IMR-90 (cell line): ENCODE data around the gene DENND5A. TPM values are rescaled to one million over a fixed set of nuclear protein-coding genes. Genes with fewer than 3 reads are reported as not detected.

Source experiments
- ATAC-seq: fragments of 200-7000 bp; cut with Tn5 transposase; 2 replicates; pipeline ENCODE4 v1.9.1; 2020; ENCODE audit warnings: low read depth, mild to moderate bottlenecking, moderate library complexity
- BruUV-seq: library from RNA; stranded (reverse); fragments of 400-500 nt; replicated peaks from 2 replicates; lab custom pipeline; 2021; lab: Mats Ljungman, UMichigan
- CTCF ChIA-PET: fragments of 300-600 bp; formaldehyde crosslinking; extraction: SDS; loops from one replicate; lab custom pipeline; 2021; ENCODE audit warnings: antibody characterized with exemption; lab: Yijun Ruan, JAX
- POLR2A ChIA-PET: fragments of 300-600 bp; sonication (Branson Sonifier 250); formaldehyde crosslinking; loops from one replicate; lab custom pipeline; 2022; ENCODE audit warnings: antibody characterized with exemption; ENCODE audit not compliant: unreplicated experiment; lab: Charles Lee
- DNase-seq: peaks from one replicate; pipeline ENCODE4 v3.0.0; 2013
- H2AFZ ChIP-seq: replicated peaks from 2 replicates; pipeline ENCODE3; 2013; ENCODE audit warnings: low read length, mild to moderate bottlenecking; ENCODE audit not compliant: poor library complexity
- H2AK5ac ChIP-seq: 2 replicates; pipeline ENCODE4 v1.6.1; 2013; ENCODE audit warnings: low read depth, low read length, inconsistent platforms
- H2AK9ac ChIP-seq: replicated peaks from 2 replicates; pipeline ENCODE3; 2013; ENCODE audit warnings: mild to moderate bottlenecking, low read depth, low read length, moderate library complexity; ENCODE audit not compliant: poor library complexity
- H2BK120ac ChIP-seq: 2 replicates; pipeline ENCODE4 v1.6.1; 2013; ENCODE audit warnings: low read depth, low read length, inconsistent platforms
- H2BK15ac ChIP-seq: 3 replicates; pipeline ENCODE4 v1.6.1; 2013; ENCODE audit warnings: low read depth, low read length, inconsistent platforms
- H2BK20ac ChIP-seq: 2 replicates; pipeline ENCODE4 v1.6.1; 2013; ENCODE audit warnings: low read depth, mild to moderate bottlenecking, inconsistent platforms, low read length, moderate library complexity
- H2BK5ac ChIP-seq: 2 replicates; pipeline ENCODE4 v1.6.1; 2013; ENCODE audit warnings: mild to moderate bottlenecking, low read depth, low read length, inconsistent platforms; ENCODE audit not compliant: poor library complexity, severe bottlenecking
- H3K14ac ChIP-seq: replicated peaks from 2 replicates; pipeline ENCODE4 v1.6.1; 2013; ENCODE audit warnings: low read depth, low read length, inconsistent platforms
- H3K18ac ChIP-seq: 2 replicates; pipeline ENCODE4 v1.6.1; 2013; ENCODE audit warnings: low read depth, low read length, control low read depth
- H3K23ac ChIP-seq: 2 replicates; pipeline ENCODE4 v1.6.1; 2013; ENCODE audit warnings: low read depth, low read length, inconsistent platforms
- H3K27ac ChIP-seq: 2 replicates; pipeline ENCODE4 v1.5.1; 2013; ENCODE audit warnings: mild to moderate bottlenecking, control low read depth, low read length; ENCODE audit not compliant: insufficient read depth
- H3K27me3 ChIP-seq: 2 replicates; pipeline ENCODE4 v1.6.1; 2013; ENCODE audit warnings: low read length; ENCODE audit not compliant: control insufficient read depth, insufficient read depth
- H3K36me3 ChIP-seq: 2 replicates; pipeline ENCODE4 v1.6.1; 2013; ENCODE audit warnings: low read length, mixed read lengths; ENCODE audit not compliant: control insufficient read depth, insufficient read depth
- H3K4ac ChIP-seq: 2 replicates; pipeline ENCODE4 v1.6.1; 2013; ENCODE audit warnings: low read depth, low read length, inconsistent platforms
- H3K4me1 ChIP-seq: 2 replicates; pipeline ENCODE4 v1.6.1; 2013; ENCODE audit warnings: low read length, mixed read lengths; ENCODE audit not compliant: control insufficient read depth, insufficient read depth
- H3K4me2 ChIP-seq: 2 replicates; pipeline ENCODE4 v1.6.1; 2013; ENCODE audit warnings: low read depth, mild to moderate bottlenecking, control low read depth, low read length, moderate library complexity
- H3K4me3 ChIP-seq: 2 replicates; pipeline ENCODE4 v1.5.1; 2013; ENCODE audit warnings: low read depth, mild to moderate bottlenecking, control low read depth, low read length, moderate library complexity; ENCODE audit not compliant: insufficient read depth
- H3K56ac ChIP-seq: 2 replicates; pipeline ENCODE4 v1.6.1; 2013; ENCODE audit warnings: low read length, inconsistent platforms; ENCODE audit not compliant: insufficient read depth; ENCODE audit errors: extremely low read depth
- H3K79me1 ChIP-seq, 2 experiments: 2 replicates each; pipeline ENCODE4 v1.6.1; 2013; ENCODE audit warnings: low read length in 2 of 2, inconsistent platforms in 1 of 2, low read depth in 1 of 2
- H3K9ac ChIP-seq: 2 replicates; pipeline ENCODE4 v1.6.1; 2013; ENCODE audit warnings: low read depth, low read length, control low read depth
- H3K9me1 ChIP-seq: 2 replicates; pipeline ENCODE4 v1.6.1; 2013; ENCODE audit warnings: low read length, inconsistent platforms; ENCODE audit not compliant: insufficient read depth
- H3K9me3 ChIP-seq: 2 replicates; pipeline ENCODE4 v1.6.1; 2013; ENCODE audit warnings: low read length; ENCODE audit not compliant: control insufficient read depth, insufficient read depth
- H4K20me1 ChIP-seq: 2 replicates; pipeline ENCODE4 v1.6.1; 2013; ENCODE audit warnings: low read length, inconsistent platforms; ENCODE audit not compliant: insufficient read depth
- H4K5ac ChIP-seq: 2 replicates; pipeline ENCODE4 v1.6.1; 2013; ENCODE audit warnings: mild to moderate bottlenecking, low read depth, low read length, control low read depth
- H4K8ac ChIP-seq, 2 experiments: 2 replicates each; pipeline ENCODE4 v1.6.1; 2013; ENCODE audit warnings: low read depth in 2 of 2, low read length in 2 of 2, control low read depth in 1 of 2, inconsistent platforms in 1 of 2
- H4K91ac ChIP-seq: 2 replicates; pipeline ENCODE4 v1.6.1; 2013; ENCODE audit warnings: low read depth, low read length, inconsistent platforms; ENCODE audit not compliant: insufficient read depth
- BHLHE40 ChIP-seq: fragments of 150-350 bp; IDR thresholded peaks from 2 replicates; pipeline ENCODE4 v1.6.1; 2016; ENCODE audit warnings: mild to moderate bottlenecking, low read depth, low read length
- CEBPB ChIP-seq: IDR thresholded peaks from 2 replicates; pipeline ENCODE4 v1.6.1; 2012; ENCODE audit warnings: low read depth, low read length, improper control_type of control experiment
- CHD1 ChIP-seq: IDR thresholded peaks from 2 replicates; pipeline ENCODE4 v1.6.1; 2012; ENCODE audit warnings: low read depth, low read length, improper control_type of control experiment
- ELK1 ChIP-seq: fragments of 150-350 bp; IDR thresholded peaks from 2 replicates; pipeline ENCODE4 v1.6.1; 2016; ENCODE audit warnings: low read depth, mild to moderate bottlenecking, low read length, moderate library complexity, borderline replicate concordance
- FOS ChIP-seq: fragments of 150-350 bp; IDR thresholded peaks from 2 replicates; pipeline ENCODE4 v1.6.1; 2016; ENCODE audit warnings: low read depth, low read length
- MAFK ChIP-seq: IDR thresholded peaks from 2 replicates; pipeline ENCODE4 v1.6.1; 2012; ENCODE audit warnings: low read depth, low read length, improper control_type of control experiment
- MAZ ChIP-seq: IDR thresholded peaks from 2 replicates; pipeline ENCODE4 v1.6.1; 2012; ENCODE audit warnings: low read depth, mild to moderate bottlenecking, low read length, improper control_type of control experiment, moderate library complexity, borderline replicate concordance
- NFE2L2 ChIP-seq: fragments of 150-350 bp; IDR thresholded peaks from 2 replicates; pipeline ENCODE4 v1.6.1; 2016; ENCODE audit warnings: low read depth, mild to moderate bottlenecking, low read length
- POLR2A ChIP-seq: IDR thresholded peaks from 2 replicates; pipeline ENCODE4 v1.6.1; 2012; ENCODE audit warnings: mild to moderate bottlenecking, low read depth, low read length
- RAD21 ChIP-seq: IDR thresholded peaks from 2 replicates; pipeline ENCODE4 v1.6.1; 2012; ENCODE audit warnings: low read length, improper control_type of control experiment
- RCOR1 ChIP-seq: IDR thresholded peaks from 2 replicates; pipeline ENCODE4 v1.6.1; 2012; ENCODE audit warnings: mild to moderate bottlenecking, low read length, improper control_type of control experiment; ENCODE audit not compliant: insufficient replicate concordance
- RFX5 ChIP-seq: IDR thresholded peaks from 2 replicates; pipeline ENCODE4 v1.8.0; 2012; ENCODE audit warnings: low read depth, mild to moderate bottlenecking, low read length, moderate library complexity
- SMC3 ChIP-seq: fragments of 150-350 bp; IDR thresholded peaks from 2 replicates; pipeline ENCODE4 v1.6.1; 2016; ENCODE audit warnings: low read depth, mild to moderate bottlenecking, antibody characterized with exemption, low read length, moderate library complexity
- USF2 ChIP-seq: fragments of 150-350 bp; IDR thresholded peaks from 2 replicates; pipeline ENCODE4 v1.6.1; 2017; ENCODE audit warnings: mild to moderate bottlenecking, antibody characterized with exemption, low read length, low read depth
- WGBS, 2 experiments: methylation state at CpG; one replicate each; pipeline versions ENCODE4 v1.1.5 to v1.1.7; 2013; ENCODE audit warnings: missing lambda C conversion rate in 2 of 2; ENCODE audit not compliant: insufficient read length in 1 of 2; ENCODE audit errors: extremely low coverage in 2 of 2; 5-methylcytosine and 5-hydroxymethylcytosine counted together
- dilution Hi-C: fragments of 300-500 bp; cut with HindIII; formaldehyde crosslinking; loops from one replicate; pipeline ENCODE4 v1.14.3; 2018; ENCODE audit warnings: low sequenced_read_pairs; ENCODE audit not compliant: unreplicated experiment
- in situ Hi-C: fragments of 300-500 bp; cut with MboI; formaldehyde crosslinking; loops from 3 replicates; pipeline ENCODE4 v1.14.3; 2019; ENCODE audit warnings: low sequenced_read_pairs, inconsistent platforms, mixed read lengths
- intact Hi-C: fragments of 100-400 bp; cut with micrococcal nuclease; formaldehyde crosslinking; loops from 2 replicates; pipeline ENCODE4 v1.10.0; 2022
- polyA plus RNA-seq, 3 experiments: library from polyadenylated mRNA; depleted of rRNA; stranded (reverse); fragments of >200 nt; gene quantifications; 2 replicates each; pipeline ENCODE4 v1.2.3, GENCODE V29; 2012; ENCODE audit warnings: low replicate concordance in 1 of 3
- total RNA-seq: library from RNA; depleted of rRNA; stranded (reverse); fragments of >200 nt; gene quantifications from 2 replicates; pipeline ENCODE4 v1.2.3, GENCODE V29; 2012
- TF ChIP-seq, protein P1 (sequence below): conservative IDR thresholded peaks from 2 replicates; pipeline ENCODE4 v1.5.1; 2012; ENCODE audit warnings: mild to moderate bottlenecking, low read depth, low read length, improper control_type of control experiment

Gene DENND5A
- total and polyA plus RNA-seq, 2 of the 4 experiments (the other 2 are of a cell fraction), result 179 to 192 TPM

DNA sequence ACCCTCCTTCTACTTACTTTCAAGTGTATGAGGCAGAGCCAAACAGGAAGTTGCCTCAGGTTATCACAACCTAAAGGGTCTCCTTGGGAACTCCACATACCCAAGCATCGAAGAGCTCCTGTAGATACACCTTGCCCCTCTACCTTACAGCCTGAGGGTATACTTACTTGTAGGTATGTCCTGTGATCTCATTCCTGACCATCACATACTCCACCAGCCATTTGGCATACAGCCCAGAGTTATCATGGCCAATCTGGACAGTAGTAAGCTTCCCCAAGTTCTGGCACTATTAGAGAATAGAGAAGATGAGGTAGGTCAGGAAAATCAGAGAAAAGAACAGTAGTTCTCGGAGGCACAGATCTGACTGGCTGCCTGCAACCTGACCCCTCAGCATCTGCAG lies 120.3 kb downstream of the DENND5A start:
- no peak overlapping the region for H3K56ac ChIP-seq
- no peak overlapping the region for H2AK9ac ChIP-seq
- no peak overlapping the region for H2BK5ac ChIP-seq
- no peak overlapping the region for H3K4ac ChIP-seq
- H3K14ac ChIP-seq, result no peak overlapping the region
- ATAC-seq, result no peak
- peaks cover 25% of the 10 kb centered on the region for H3K9me1 ChIP-seq
- H3K18ac ChIP-seq, result no peak overlapping the region
- BruUV-seq, result no TSS peak
- TF ChIP-seq RCOR1, result no peak
- TF ChIP-seq RFX5, result no peak
- TF ChIP-seq MAZ, result no peak
- no peak for TF ChIP-seq NFE2L2
- TF ChIP-seq CEBPB, result no peak
- TF ChIP-seq, protein P1, sequence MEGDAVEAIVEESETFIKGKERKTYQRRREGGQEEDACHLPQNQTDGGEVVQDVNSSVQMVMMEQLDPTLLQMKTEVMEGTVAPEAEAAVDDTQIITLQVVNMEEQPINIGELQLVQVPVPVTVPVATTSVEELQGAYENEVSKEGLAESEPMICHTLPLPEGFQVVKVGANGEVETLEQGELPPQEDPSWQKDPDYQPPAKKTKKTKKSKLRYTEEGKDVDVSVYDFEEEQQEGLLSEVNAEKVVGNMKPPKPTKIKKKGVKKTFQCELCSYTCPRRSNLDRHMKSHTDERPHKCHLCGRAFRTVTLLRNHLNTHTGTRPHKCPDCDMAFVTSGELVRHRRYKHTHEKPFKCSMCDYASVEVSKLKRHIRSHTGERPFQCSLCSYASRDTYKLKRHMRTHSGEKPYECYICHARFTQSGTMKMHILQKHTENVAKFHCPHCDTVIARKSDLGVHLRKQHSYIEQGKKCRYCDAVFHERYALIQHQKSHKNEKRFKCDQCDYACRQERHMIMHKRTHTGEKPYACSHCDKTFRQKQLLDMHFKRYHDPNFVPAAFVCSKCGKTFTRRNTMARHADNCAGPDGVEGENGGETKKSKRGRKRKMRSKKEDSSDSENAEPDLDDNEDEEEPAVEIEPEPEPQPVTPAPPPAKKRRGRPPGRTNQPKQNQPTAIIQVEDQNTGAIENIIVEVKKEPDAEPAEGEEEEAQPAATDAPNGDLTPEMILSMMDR, result no peak
- no peak for TF ChIP-seq CHD1
- TF ChIP-seq POLR2A, result no peak
- no peak for TF ChIP-seq FOS
- no peak for TF ChIP-seq SMC3
- no peak for TF ChIP-seq RAD21
- no peak for TF ChIP-seq BHLHE40
- no peak for TF ChIP-seq ELK1
- no peak for TF ChIP-seq USF2
- no peak for TF ChIP-seq MAFK
- dilution Hi-C loops (no loop called here), intact Hi-C loops (no loop called here), in situ Hi-C loops (loop anchor here (25.0 kb wide), 1 partner anchor 458 kb away; the partner anchor contains the start of genes RPL27A and TRIM66)
- no peak overlapping the region for H3K4me3 ChIP-seq
- no peaks in the 10 kb centered on the region for H3K9me3 ChIP-seq
- no peak overlapping the region for H3K4me2 ChIP-seq
- no peak overlapping the region for H2BK120ac ChIP-seq
- WGBS, 2 experiments, result no CpG with 5 or more reads among the region's 2 CpGs
- no peak overlapping the region; the same call in 1 of the 2 replicates for H2AK5ac ChIP-seq
- peaks cover 4% of the 10 kb centered on the region for H3K4me1 ChIP-seq
- H2BK15ac ChIP-seq, result no peak overlapping the region
- peaks cover 45 to 76% of the 10 kb centered on the region in 2 experiments for H3K79me1 ChIP-seq
- no peak overlapping the region for H3K23ac ChIP-seq
- no peak overlapping the region; the same call in 1 of the 2 replicates for H4K5ac ChIP-seq
- H4K8ac ChIP-seq, result no peak overlapping the region
- no peak overlapping the region for H3K9ac ChIP-seq
- H4K91ac ChIP-seq, result no peak overlapping the region
- POLR2A ChIA-PET, result no interaction called here
- H3K36me3 ChIP-seq, result peaks cover 76% of the 10 kb centered on the region
- H2BK20ac ChIP-seq, result no peak overlapping the region
- no peak overlapping the region for H2AFZ ChIP-seq
- peak; percentile 38 for DNase-seq
- H4K20me1 ChIP-seq, result peaks cover 2% of the 10 kb centered on the region; the same call in 1 of the 2 replicates
- CTCF ChIA-PET, result no interaction called here
- no peak overlapping the region for H3K27ac ChIP-seq
- H3K27me3 ChIP-seq, result no peaks in the 10 kb centered on the region
